Vagina (tissue), 2 donors: ENCODE data around the gene SELENON. TPM values are rescaled to one million over a fixed set of nuclear protein-coding genes. Genes with fewer than 3 reads are reported as not detected.

Source experiments
- DNase-seq, 2 donors: peaks; one replicate each; pipeline ENCODE4 v3.0.0-alpha.2; 2017; ENCODE audit errors: extremely low spot score in 2 of 2
- H3K27ac ChIP-seq: fragments of 200-600 bp; sonication (generic); one replicate; pipeline ENCODE4 v1.5.1; 2019
- H3K27me3 ChIP-seq: fragments of 200-600 bp; sonication (generic); one replicate; pipeline ENCODE4 v1.5.1; 2019
- H3K36me3 ChIP-seq, 2 donors: fragments of 200-600 bp; sonication (generic); one replicate each; pipeline ENCODE4 v1.5.1; 2017 to 2019
- H3K4me1 ChIP-seq: fragments of 200-600 bp; sonication (generic); one replicate; pipeline ENCODE4 v1.5.1; 2019
- H3K4me3 ChIP-seq, 2 donors: fragments of 200-600 bp; sonication (generic); 1 replicate in 1 of 2; 2 replicates in 1 of 2; pipeline ENCODE4 v1.5.1; 2016 to 2019
- H3K9me3 ChIP-seq: fragments of 200-600 bp; sonication (generic); one replicate; pipeline ENCODE4 v1.5.1; 2019
- CTCF ChIP-seq, 3 experiments: fragments of 450-650 bp in 2 of 3; fragments of 200-600 bp in 1 of 3; sonication (generic) in 1 of 3; IDR thresholded peaks; one replicate each; pipeline ENCODE4 v1.5.1; 2017 to 2019; ENCODE audit warnings: antibody characterized with exemption in 3 of 3, mild to moderate bottlenecking in 2 of 3, moderate library complexity in 2 of 3
- POLR2A ChIP-seq, 2 donors: fragments of 450-650 bp; IDR thresholded peaks; one replicate each; pipeline ENCODE4 v1.6.1; 2017; ENCODE audit warnings: antibody characterized with exemption in 2 of 2, mild to moderate bottlenecking in 2 of 2, moderate library complexity in 2 of 2
- POLR2AphosphoS5 ChIP-seq, 2 donors: sonication (generic); formaldehyde crosslinking; IDR thresholded peaks; one replicate each; pipeline ENCODE4 v1.9.0; 2017; ENCODE audit warnings: antibody characterized with exemption in 2 of 2, mild to moderate bottlenecking in 2 of 2, low read depth in 1 of 2; ENCODE audit not compliant: insufficient read depth in 1 of 2
- intact Hi-C: fragments of 100-400 bp; cut with DNase I; formaldehyde crosslinking; loops from one replicate; pipeline ENCODE4 v1.15.1; 2023
- total RNA-seq: library from RNA; depleted of rRNA; stranded (reverse); fragments of >200 nt; gene quantifications from one replicate; pipeline ENCODE4 v1.2.3, GENCODE V29; 2016

SELENON gene
- total RNA-seq, 1 donor from 2014 or later = 39.0 TPM

- H3K4me1 ChIP-seq = peaks cover 14% of the 10 kb centered on the region
- H3K27me3 ChIP-seq = no peaks in the 10 kb centered on the region
- H3K36me3 ChIP-seq = peaks cover 0 to 4% of the 10 kb centered on the region in 2 donors
- no peak overlapping the region for H3K4me3 ChIP-seq
- intact Hi-C loops = no loop called here
- H3K27ac ChIP-seq = no peak overlapping the region
- DNase-seq = no peak
- no peaks in the 10 kb centered on the region for H3K9me3 ChIP-seq
- TF ChIP-seq POLR2A (IDR thresholded peaks at IDR 0.05) (no peak), POLR2AphosphoS5 (IDR thresholded peaks at IDR 0.05; ENCODE audit: insufficient read depth in 1 of 2, low read depth in 1 of 2) (no peak), CTCF (IDR thresholded peaks at IDR 0.05) (no peak)
Observed at GRCh38 chr1:25782608-25783201, 17.3 kb upstream of the SELENON start.

DNA sequence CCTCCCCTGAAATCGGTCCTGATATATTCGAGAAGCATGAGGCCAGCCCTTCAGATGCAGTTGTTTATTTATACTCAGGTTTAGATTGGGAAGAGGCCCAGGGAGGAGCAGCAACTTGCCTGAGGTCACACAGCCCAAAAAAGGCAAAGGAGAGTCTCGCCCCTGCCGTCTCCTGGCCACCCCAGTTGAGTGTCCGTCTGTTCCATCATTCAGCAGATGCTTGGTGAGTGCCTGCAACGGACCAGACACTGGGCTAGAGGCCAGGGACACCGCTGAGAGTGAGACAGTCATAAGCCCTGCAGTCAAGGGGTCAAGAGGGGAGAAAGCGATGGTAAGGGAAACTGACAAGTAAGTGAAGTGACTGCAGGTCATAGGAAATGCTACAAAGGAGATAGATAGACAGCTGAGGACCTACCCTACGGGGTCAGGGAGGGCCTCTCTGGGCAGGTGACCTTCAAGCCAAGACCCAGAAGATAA lies 15.4 kb upstream of the SELENON start:
- Histone ChIP-seq H3K9me3 (no peaks in the 10 kb centered on the region), H3K27me3 (no peaks in the 10 kb centered on the region), H3K27ac (no peak overlapping the region), H3K4me1 (peaks cover 17% of the 10 kb centered on the region), H3K4me3 (no peak overlapping the region), H3K36me3 (no peaks in the 10 kb centered on the region)
- TF ChIP-seq CTCF (IDR thresholded peaks at IDR 0.05) = no peak
- no peak for TF ChIP-seq POLR2A (IDR thresholded peaks at IDR 0.05)
- TF ChIP-seq POLR2AphosphoS5 (IDR thresholded peaks at IDR 0.05; ENCODE audit: insufficient read depth in 1 of 2, low read depth in 1 of 2) = no peak
- DNase-seq = no peak
- intact Hi-C loops = no loop called here

- intact Hi-C loops = no loop called here
- Histone ChIP-seq H3K27me3 (no peaks in the 10 kb centered on the region), H3K27ac (no peak overlapping the region), H3K36me3 (no peaks in the 10 kb centered on the region), H3K4me1 (peaks cover 17% of the 10 kb centered on the region), H3K9me3 (no peaks in the 10 kb centered on the region), H3K4me3 (no peak overlapping the region)
- no peak for DNase-seq
- no peak for TF ChIP-seq CTCF (IDR thresholded peaks at IDR 0.05)
- no peak for TF ChIP-seq POLR2A (IDR thresholded peaks at IDR 0.05)
- no peak for TF ChIP-seq POLR2AphosphoS5 (IDR thresholded peaks at IDR 0.05; ENCODE audit: insufficient read depth in 1 of 2, low read depth in 1 of 2)
Observed at GRCh38 chr1:25785333-25786067, 14.5 kb upstream of the SELENON start.

DNA sequence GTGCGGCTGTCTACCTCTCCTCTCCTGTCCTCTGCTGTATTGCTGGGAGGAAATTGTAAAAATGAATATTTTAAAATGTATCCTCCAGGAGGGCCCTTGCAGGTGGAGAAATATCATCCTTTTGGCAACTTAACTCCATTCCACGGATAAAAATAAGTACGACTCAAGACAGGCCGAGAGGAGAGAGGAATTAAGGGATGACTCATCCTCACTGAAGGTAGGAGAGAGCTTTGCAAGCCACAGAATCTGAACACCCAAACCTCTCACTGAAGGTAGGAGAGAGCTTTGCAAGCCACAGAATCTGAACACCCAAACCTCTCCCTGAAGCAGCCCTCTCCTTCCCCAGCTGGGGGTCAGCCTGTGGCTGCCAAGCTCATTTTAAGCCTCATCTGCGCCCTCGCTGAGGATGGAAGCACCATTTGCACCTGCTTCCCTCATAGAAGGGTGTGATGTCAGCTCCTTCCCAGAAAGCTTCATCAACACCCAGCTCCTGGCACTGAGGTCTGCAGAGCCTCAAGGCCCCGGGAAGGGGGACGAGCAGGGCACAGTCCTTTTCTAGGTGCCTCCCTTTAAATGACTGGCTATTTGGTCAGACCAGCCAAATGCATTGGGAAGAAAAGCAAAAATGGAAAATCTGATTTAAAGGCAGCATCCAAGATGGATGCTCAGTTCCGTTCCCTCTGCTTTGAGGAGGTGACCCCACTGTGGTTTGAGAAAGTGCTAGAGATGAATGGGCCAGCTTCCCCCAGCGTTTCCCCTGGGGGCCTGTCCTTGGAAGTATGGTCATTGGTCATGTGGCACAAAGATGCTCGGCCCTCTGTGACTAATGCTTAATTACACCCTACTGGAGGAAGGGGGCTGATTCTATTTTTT lies 12.9 kb upstream of the SELENON start:
- no peak overlapping the region for H3K27ac ChIP-seq
- intact Hi-C loops = no loop called here
- no peak overlapping the region for H3K4me3 ChIP-seq

More for the DNA sequence above, 12.9 kb upstream of the SELENON start:
- Histone ChIP-seq H3K4me1 (peaks cover 17% of the 10 kb centered on the region), H3K27me3 (no peaks in the 10 kb centered on the region), H3K9me3 (no peaks in the 10 kb centered on the region), H3K36me3 (no peaks in the 10 kb centered on the region)
- DNase-seq = no peak
- TF ChIP-seq POLR2AphosphoS5 (IDR thresholded peaks at IDR 0.05; ENCODE audit: insufficient read depth in 1 of 2, low read depth in 1 of 2) = no peak
- TF ChIP-seq POLR2A (IDR thresholded peaks at IDR 0.05) = no peak
- TF ChIP-seq CTCF (IDR thresholded peaks at IDR 0.05) = no peak
